ENCODE measurements around the gene RAD51B. TPM values are rescaled to one million over a fixed set of nuclear protein-coding genes. Genes with fewer than 3 reads are reported as not detected.

The RAD51B gene
- total RNA-seq, 1 experiment from 2014 or later: 16.7 TPM

DNA sequence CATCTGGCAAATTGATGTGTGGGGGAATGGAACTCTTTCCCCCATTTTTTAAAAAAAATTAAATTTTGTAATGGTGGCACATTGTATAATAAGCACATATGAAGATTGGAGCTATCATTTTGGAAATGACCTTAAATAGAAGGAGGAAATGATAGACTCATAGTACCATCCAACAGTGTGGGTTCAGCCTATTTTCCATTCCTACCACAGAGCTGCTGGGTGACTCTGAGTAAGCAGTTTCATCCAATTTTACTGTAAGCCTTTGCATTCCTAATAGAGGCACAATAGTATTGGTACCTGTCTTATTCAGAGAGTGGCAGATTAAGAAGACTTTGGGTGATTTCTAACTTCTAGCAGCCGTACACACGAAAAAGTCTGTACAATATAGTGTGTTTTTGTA, 304.5 kb downstream of the RAD51B start:
- no peak overlapping the region for H2BK5ac ChIP-seq (ENCODE audit: insufficient read length, low read length)
- no peak overlapping the region for H3K4me3 Mint-ChIP-seq

More for the DNA sequence above, 304.5 kb downstream of the RAD51B start:
- Histone ChIP-seq H3K9ac (ENCODE audit: extremely low read depth, insufficient read length, low read length) (no peak overlapping the region), H3K79me2 (ENCODE audit: insufficient read depth, low read length) (no peaks in the 10 kb centered on the region; the same call in 1 of the 2 replicates), H3K18ac (ENCODE audit: insufficient read length, low read depth, low read length) (no peak overlapping the region), H4K20me1 (ENCODE audit: control insufficient read depth, insufficient read depth, insufficient read length) (no peaks in the 10 kb centered on the region), H3K9me3 (ENCODE audit: control insufficient read depth, low read depth, low read length) (no peaks in the 10 kb centered on the region), H3K14ac (ENCODE audit: insufficient read depth, low read length) (no peak overlapping the region), H3K27ac (ENCODE audit: insufficient read length, low read depth, low read length) (no peak overlapping the region), H2AK5ac (ENCODE audit: insufficient read length, low read length) (no peak overlapping the region), H3K27me3 (ENCODE audit: insufficient read depth, low read length) (no peaks in the 10 kb centered on the region), H2BK120ac (ENCODE audit: low read depth, low read length, poor library complexity, severe bottlenecking) (no peak overlapping the region), H2AFZ (ENCODE audit: low read length) (no peak overlapping the region), H3K23me2 (ENCODE audit: insufficient read length, low read depth, low read length, poor library complexity, severe bottlenecking) (no peaks in the 10 kb centered on the region), H4K5ac (ENCODE audit: insufficient read length, low read depth, low read length) (no peak overlapping the region), H3T11ph (ENCODE audit: low read length) (no peak overlapping the region), H2BK15ac (ENCODE audit: low read depth, low read length) (no peak overlapping the region), H2BK12ac (ENCODE audit: insufficient read length, low read depth, low read length) (no peak overlapping the region), H4K8ac (replicated peaks; ENCODE audit: insufficient read length, low read depth, low read length) (no peak overlapping the region), H3K23ac (ENCODE audit: insufficient read length, low read depth, low read length) (no peak overlapping the region), H3K4me2 (ENCODE audit: insufficient read depth, insufficient read length, low read length) (no peak overlapping the region), H4K91ac (ENCODE audit: insufficient read length, low read depth, low read length) (no peak overlapping the region), H3K56ac (ENCODE audit: insufficient read length, low read depth, low read length) (no peak overlapping the region), H3K79me1 (ENCODE audit: insufficient read depth, low read depth, low read length, poor library complexity, severe bottlenecking) (no peaks in the 10 kb centered on the region), H2BK20ac (ENCODE audit: low read depth, low read length, poor library complexity, severe bottlenecking) (no peak overlapping the region), H3K4ac (ENCODE audit: low read depth, low read length) (no peak overlapping the region), H3K4me1 (ENCODE audit: insufficient read depth, low read length) (peaks cover 3% of the 10 kb centered on the region; the same call in 1 of the 2 replicates)
- H3K27ac Mint-ChIP-seq: no peak overlapping the region
- H3K27me3 Mint-ChIP-seq (ENCODE audit: low read depth): no peaks in the 10 kb centered on the region
- WGBS (ENCODE audit: extremely low coverage, insufficient read length, low lambda C conversion rate): no CpG with 5 or more reads among the region's 2 CpGs
- H3K36me3 Mint-ChIP-seq (ENCODE audit: insufficient read depth in 1 of 3, low read depth in 3 of 3): no peaks in the 10 kb centered on the region; a peak in 3 of 7 replicates
- DNase-seq: no peak
- H3K4me1 Mint-ChIP-seq: peaks cover 18% of the 10 kb centered on the region in 2 experiments
- TF ChIP-seq, protein P1, sequence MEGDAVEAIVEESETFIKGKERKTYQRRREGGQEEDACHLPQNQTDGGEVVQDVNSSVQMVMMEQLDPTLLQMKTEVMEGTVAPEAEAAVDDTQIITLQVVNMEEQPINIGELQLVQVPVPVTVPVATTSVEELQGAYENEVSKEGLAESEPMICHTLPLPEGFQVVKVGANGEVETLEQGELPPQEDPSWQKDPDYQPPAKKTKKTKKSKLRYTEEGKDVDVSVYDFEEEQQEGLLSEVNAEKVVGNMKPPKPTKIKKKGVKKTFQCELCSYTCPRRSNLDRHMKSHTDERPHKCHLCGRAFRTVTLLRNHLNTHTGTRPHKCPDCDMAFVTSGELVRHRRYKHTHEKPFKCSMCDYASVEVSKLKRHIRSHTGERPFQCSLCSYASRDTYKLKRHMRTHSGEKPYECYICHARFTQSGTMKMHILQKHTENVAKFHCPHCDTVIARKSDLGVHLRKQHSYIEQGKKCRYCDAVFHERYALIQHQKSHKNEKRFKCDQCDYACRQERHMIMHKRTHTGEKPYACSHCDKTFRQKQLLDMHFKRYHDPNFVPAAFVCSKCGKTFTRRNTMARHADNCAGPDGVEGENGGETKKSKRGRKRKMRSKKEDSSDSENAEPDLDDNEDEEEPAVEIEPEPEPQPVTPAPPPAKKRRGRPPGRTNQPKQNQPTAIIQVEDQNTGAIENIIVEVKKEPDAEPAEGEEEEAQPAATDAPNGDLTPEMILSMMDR (conservative IDR thresholded peaks at IDR 0.05): no peak
- peaks cover 0 to 2% of the 10 kb centered on the region in 2 experiments; a peak in 2 of 5 replicates for H3K9me3 Mint-ChIP-seq
